Activated CD4-positive, alpha-beta T cell treated with anti-CD3 and anti-CD28 coated beads, Interleukin-10, Interleukin-2, amounts not matched to agents 100 ng/mL and 50 ng/mL, durations not matched to agents 16 hours and 8 hours (primary cell): ENCODE measurements around the gene KDF1.
"Not testable (repeated sequence)": the region's sequence is repeated elsewhere in the genome, so short reads cannot be mapped to it uniquely, and the experiment has no call there.

Experiments
- DNase-seq: peaks from one replicate; pipeline ENCODE4 v3.0.0-alpha.2; 2020

Gene KDF1

GRCh38 chr1:26953374-26953773 lies 6.9 kb downstream of the KDF1 start:
- no peak for DNase-seq

- DNase-seq = no peak
Observed at GRCh38 chr1:26951821-26952497, 8.3 kb downstream of the KDF1 start.

GRCh38 chr1:26951216-26951615 lies 9.1 kb downstream of the KDF1 start:
- no peak for DNase-seq

GRCh38 chr1:26950602-26951001 lies 9.7 kb downstream of the KDF1 start:
- DNase-seq = no peak

- DNase-seq = no peak
Observed at GRCh38 chr1:26949926-26950319, 10.3 kb downstream of the KDF1 start.

- no peak for DNase-seq
Observed at GRCh38 chr1:26949266-26949925, 10.9 kb downstream of the KDF1 start.

- not testable (repeated sequence) for DNase-seq
Observed at GRCh38 chr1:26948725-26949057, 11.6 kb downstream of the KDF1 start.

GRCh38 chr1:26946270-26946669 lies 14.0 kb downstream of the KDF1 start:
- no peak for DNase-seq

GRCh38 chr1:26945728-26946127 lies 14.5 kb downstream of the KDF1 start:
- no peak for DNase-seq

- no peak for DNase-seq
Observed at GRCh38 chr1:26945138-26945537, 15.1 kb downstream of the KDF1 start.

- DNase-seq = no peak
Observed at GRCh38 chr1:26942656-26943055, 17.6 kb downstream of the KDF1 start.

- DNase-seq = no peak
Observed at GRCh38 chr1:26941311-26941710, 19.0 kb downstream of the KDF1 start.

- DNase-seq = no peak
Observed at GRCh38 chr1:26938659-26939025, 21.6 kb downstream of the KDF1 start.

GRCh38 chr1:26938004-26938658 lies 22.1 kb downstream of the KDF1 start:
- DNase-seq = no peak

GRCh38 chr1:26936823-26937222 lies 23.4 kb downstream of the KDF1 start:
- DNase-seq = no peak

GRCh38 chr1:26932531-26932930 lies 27.7 kb downstream of the KDF1 start:
- DNase-seq = no peak

- DNase-seq = peak; percentile 39
Observed at GRCh38 chr1:26923711-26924110, 36.6 kb downstream of the KDF1 start.

GRCh38 chr1:26922901-26923300 lies 37.4 kb downstream of the KDF1 start:
- DNase-seq = no peak

GRCh38 chr1:26922431-26922729 lies 37.9 kb downstream of the KDF1 start:
- no peak for DNase-seq

GRCh38 chr1:26921540-26922430 lies 38.5 kb downstream of the KDF1 start, which contains the start of gene NUDC:
TSS of gene NUDC (plus strand) at chr1:26921743. CDS start at chr1:26921849, 106 bp downstream.
- DNase-seq = peak; percentile 99

- no peak for DNase-seq
Observed at GRCh38 chr1:26921126-26921539, 39.1 kb downstream of the KDF1 start.

GRCh38 chr1:26915204-26915842 lies 44.9 kb downstream of the KDF1 start:
- no peak for DNase-seq
